GM18505 (cell line): Measurements from ENCODE around the gene FRRS1.
A peak's percentile ranks its signal among the peaks of the same experiment; 100 is the strongest.

Experiments
- ATAC-seq: cut with Tn5 transposase; IDR thresholded peaks from one replicate; pipeline ENCODE4 v1.9.1; 2021; ENCODE audit not compliant: unreplicated experiment
- POLR2A ChIP-seq: IDR thresholded peaks from 4 replicates; pipeline ENCODE4 v1.6.1; 2011; ENCODE audit warnings: borderline replicate concordance; ENCODE audit not compliant: insufficient read depth, insufficient read length; ENCODE audit errors: extremely low read depth

Gene FRRS1

GRCh38 chr1:99735852-99736251 lies 30.6 kb downstream of the FRRS1 start:
- no peak for TF ChIP-seq POLR2A
- no peak for ATAC-seq

GRCh38 chr1:99731384-99731783 lies 35.1 kb downstream of the FRRS1 start:
- peak; percentile 45 for ATAC-seq
- TF ChIP-seq POLR2A: no peak

- no peak for TF ChIP-seq POLR2A
- peak; percentile 45 for ATAC-seq
These were observed 37.8 kb downstream of the FRRS1 start for GRCh38 chr1:99728494-99729235.

GRCh38 chr1:99727575-99728185 lies 38.8 kb downstream of the FRRS1 start:
- no peak for ATAC-seq

GRCh38 chr1:99726818-99727217 lies 39.6 kb downstream of the FRRS1 start:
- no peak for ATAC-seq
- TF ChIP-seq POLR2A: no peak

More at GRCh38 chr1:99727575-99728185, 38.8 kb downstream of the FRRS1 start:
- no peak for TF ChIP-seq POLR2A

- TF ChIP-seq POLR2A: no peak
- no peak for ATAC-seq
These were observed 40.0 kb downstream of the FRRS1 start for GRCh38 chr1:99726407-99726806.

- ATAC-seq: no peak
- no peak for TF ChIP-seq POLR2A
These were observed 40.4 kb downstream of the FRRS1 start for GRCh38 chr1:99725996-99726395.

GRCh38 chr1:99723251-99723650 lies 43.2 kb downstream of the FRRS1 start:
- no peak for ATAC-seq
- no peak for TF ChIP-seq POLR2A

- no peak for TF ChIP-seq POLR2A
- ATAC-seq: no peak
These were observed 49.4 kb downstream of the FRRS1 start for GRCh38 chr1:99717005-99717404.

- TF ChIP-seq POLR2A: no peak
- no peak for ATAC-seq
These were observed 53.4 kb downstream of the FRRS1 start for GRCh38 chr1:99713006-99713405.

GRCh38 chr1:99710994-99711393 lies 55.4 kb downstream of the FRRS1 start:
- no peak for TF ChIP-seq POLR2A
- ATAC-seq: no peak

- TF ChIP-seq POLR2A: no peak
- ATAC-seq: peak; percentile 73
These were observed 58.8 kb downstream of the FRRS1 start for GRCh38 chr1:99707535-99708142.

GRCh38 chr1:99705385-99705784 lies 61.0 kb downstream of the FRRS1 start:
- TF ChIP-seq POLR2A: no peak
- no peak for ATAC-seq

GRCh38 chr1:99704356-99704816 lies 62.0 kb downstream of the FRRS1 start:
- ATAC-seq: no peak
- no peak for TF ChIP-seq POLR2A
